Ammon's horn (tissue), 1 donor: ENCODE results near the gene RBKS.
"Not testable (repeated sequence)": the region's sequence is repeated elsewhere in the genome, so short reads cannot be mapped to it uniquely, and the experiment has no call there.

Experiments
- DNase-seq: peaks from one replicate; pipeline ENCODE4 v3.0.0-alpha.2; 2016; ENCODE audit warnings: low spot score

Gene RBKS

DNA sequence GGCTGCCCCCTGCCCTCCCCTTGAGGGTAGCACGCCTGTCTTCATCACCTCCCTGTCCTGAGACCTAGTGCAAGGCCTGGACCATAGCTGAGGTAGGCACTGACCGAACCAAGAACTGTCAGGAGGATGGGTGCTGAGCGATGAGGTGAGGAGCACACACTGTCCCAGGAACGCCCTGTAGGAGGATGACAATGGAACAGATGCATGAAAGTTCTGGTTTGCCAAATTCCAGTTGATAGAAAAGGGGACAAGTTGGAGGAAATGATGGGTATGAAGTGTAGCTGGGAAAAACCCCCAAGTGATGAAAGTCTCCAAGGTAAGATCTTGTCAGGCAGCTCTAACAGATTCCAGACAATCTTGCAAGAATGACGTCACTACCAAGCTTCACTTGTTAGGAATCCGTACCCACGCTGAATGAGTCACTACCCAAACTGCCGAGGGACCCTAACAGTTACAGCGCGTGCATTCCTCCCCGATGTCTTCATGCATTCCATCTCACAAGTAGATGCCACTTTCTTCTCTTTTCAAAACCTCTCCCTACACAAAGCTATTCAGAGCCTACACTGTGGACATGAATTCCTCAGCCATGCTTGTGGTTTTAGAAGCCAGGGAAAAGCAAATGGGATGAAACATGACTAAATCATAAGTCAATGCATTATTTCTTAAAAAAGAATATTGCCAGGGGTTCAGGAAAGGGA lies 91.1 kb downstream of the RBKS start:
- peak; percentile 68 for DNase-seq

DNA sequence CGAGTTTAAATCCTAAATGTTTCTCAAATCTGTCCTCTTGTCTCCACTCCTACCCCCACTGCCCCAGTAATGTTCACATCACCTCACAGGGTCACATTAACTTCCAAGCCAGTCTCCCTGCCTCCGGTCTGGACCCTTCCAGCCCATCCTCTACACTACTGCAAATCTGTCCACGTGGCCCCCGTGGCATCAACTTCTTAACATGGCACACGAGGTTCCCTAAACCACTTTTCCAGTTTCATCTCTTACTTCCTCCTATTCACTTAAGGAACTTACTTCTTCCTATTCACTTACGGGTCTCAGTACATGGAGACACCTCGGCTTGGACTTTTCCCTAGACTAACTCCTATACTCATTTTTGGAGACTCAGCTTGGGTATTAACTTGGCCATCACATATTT lies 91.7 kb downstream of the RBKS start:
- no peak for DNase-seq

DNA sequence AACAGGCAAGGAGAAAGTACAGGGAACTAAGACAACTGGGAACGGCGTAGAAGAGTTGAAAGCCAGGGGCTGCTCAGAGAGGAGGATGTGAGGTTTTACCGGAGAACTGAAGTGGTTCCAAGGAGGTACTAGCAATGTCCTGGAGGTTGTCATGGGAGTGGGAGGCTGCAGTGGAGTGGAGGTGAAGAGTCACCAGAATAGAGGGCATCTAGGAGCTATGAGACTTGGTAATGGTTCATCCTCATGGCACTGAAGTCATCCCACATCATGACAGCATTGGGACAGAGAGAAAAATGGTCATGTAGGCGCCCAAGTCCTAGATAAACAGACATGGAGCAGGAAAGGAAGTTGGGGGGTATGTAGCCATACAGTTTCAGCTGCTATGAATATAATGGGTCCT lies 92.3 kb downstream of the RBKS start:
- DNase-seq, result no peak

DNA sequence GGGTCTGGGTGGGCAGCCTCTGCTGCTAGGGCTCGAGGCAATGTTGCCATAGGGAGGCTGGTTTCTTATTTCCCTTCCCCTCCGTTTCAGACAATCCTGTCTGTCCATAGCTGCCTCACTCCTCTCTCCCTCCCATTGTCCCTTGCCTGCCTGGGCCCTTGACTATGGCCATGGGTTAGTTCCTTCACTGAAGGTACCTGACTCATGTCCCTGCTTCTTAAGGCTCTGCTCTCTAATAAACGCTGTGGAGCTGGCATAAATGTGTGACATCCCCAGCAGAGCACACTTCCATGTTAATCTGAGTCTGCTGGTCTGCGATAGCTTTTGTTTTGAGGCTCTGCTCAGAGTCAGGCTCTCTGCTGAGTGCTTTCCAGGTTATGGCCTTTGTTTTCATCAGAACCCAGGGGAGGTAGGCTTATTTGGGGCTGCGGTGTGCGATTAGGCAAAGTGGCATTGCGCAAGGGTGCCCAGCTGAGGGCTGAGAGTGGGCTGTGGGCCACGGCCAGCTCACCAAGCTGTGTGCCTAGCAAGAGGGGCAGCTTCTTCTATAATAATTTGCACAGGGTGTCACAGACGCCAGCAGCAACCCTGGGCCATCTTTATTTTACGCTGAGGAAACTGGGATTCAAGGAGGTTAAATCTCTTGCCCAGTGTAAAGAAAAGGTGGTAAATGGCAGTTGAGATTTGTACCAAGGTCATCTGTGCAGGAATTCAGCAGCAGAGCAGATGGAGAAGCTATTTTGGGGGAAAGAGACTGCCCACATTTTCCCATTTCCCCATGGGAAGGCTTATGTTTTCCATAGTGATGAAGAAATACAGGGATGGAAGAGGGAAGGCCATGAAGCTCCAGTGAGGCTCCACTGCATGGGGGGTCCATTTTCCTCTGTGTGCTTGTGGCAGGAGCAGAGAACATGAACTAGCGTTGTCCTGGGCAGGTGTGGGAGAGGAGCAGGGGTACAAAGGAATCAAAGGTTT lies 93.1 kb downstream of the RBKS start:
- no peak for DNase-seq

DNA sequence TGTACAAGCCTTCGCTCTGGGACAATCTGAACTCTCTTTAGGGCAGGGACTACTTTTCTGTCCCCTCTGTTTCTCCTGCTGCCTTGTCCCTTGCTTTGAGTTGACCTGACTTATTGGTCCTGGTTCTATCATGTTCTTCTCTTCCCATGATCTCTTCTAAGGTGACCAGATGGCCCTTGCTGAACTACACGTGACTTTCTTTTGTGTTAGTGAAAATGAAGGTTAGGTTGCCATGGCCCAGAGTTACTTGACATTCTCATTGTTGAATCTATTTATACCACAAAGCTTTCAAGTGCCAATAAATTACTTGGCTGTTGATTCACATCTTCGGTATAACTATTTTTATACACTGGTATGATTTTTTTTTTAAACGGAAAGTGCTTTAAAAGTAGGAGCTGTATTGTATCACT lies 94.3 kb downstream of the RBKS start:
- DNase-seq, result no peak

DNA sequence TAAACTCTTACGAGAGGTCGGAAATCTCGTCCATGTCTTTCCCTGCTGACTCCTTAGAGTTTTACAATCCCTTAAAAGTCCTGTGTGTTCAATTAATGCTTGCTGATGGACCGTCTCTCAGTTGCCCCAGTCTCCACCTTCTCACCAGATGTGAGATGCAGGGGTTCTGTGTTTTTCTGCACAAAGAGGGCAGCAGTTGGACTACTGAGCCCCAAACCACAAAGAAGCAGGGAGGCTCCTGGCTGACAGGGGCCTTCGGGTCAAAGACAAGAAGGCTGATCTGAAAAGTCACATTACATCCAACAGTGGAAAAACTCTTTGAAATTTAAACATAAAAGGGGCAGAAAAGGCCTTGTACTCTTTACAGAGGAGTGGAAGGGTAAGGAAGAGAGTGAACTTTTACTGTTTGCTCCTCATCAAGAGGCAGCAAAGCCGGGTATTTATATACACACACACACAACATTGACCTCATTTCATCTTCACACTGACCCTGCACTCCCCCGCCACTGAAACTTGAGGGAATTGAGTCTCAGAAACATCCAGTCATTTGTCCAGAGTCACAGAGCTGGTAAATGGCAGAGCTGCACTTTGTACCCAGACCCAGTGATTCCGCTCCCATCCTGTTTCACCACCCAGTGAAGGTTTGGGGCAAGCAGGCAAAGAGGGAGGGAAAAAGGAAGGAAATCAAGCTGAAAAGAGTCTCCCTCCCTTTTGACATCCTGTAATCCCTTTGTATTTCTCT lies 94.9 kb downstream of the RBKS start:
- no peak for DNase-seq

DNA sequence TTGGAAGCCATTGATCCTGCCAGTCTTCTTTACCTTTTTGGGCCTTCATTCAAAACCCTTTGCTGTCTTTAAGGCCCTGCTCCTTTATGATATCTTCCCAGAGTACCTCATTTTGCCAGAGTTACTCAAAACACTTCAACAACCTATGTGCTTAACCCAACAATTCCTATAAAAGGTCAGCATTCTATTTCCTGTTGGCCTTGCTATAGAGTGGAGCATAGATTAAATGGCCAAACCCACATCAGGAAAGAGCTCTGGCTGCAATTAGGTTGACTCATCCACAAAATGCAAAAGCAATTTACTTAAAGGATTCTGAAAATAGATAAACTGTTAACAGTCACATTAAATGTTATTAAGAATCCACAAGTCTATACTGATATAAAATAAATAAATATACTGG lies 97.4 kb downstream of the RBKS start:
- DNase-seq, result no peak

DNA sequence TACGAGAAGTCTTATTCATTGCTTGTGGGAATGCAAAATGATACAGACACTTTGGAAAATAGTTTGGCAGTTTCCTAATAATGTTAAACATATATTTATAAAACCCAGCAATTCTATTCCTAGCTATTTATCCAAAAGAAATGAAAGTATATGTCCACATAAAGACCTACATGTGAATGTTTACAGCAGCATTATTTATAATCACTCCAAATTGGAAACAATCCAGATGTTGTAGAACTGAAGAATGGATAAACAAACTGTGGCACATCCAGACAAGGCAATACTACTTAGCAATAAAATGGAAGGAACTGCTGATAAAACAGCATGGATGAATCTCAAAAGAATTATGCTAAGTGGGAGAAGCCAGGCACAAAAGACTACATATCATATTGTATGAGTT lies 99.4 kb downstream of the RBKS start:
- no peak for DNase-seq

DNA sequence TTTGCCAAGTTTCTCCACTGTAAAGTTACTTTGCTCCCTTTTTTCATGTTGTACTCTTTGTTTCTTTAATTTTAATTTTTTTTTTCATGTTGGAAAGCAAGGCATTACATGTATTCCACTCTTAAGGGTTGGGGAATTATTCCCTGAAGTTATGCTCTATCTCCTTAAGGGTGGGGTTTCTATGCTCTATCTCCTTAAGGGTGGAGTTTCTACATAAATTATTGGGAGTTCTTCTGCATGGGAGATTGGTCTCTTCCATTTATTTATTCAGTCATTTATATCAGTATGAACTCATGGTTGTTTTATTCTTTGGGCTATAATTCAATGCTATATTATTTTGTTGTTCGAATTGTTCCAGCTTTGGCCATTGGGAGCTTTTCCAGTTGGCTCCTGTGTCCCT lies 107.5 kb downstream of the RBKS start:
- DNase-seq, result no peak

DNA sequence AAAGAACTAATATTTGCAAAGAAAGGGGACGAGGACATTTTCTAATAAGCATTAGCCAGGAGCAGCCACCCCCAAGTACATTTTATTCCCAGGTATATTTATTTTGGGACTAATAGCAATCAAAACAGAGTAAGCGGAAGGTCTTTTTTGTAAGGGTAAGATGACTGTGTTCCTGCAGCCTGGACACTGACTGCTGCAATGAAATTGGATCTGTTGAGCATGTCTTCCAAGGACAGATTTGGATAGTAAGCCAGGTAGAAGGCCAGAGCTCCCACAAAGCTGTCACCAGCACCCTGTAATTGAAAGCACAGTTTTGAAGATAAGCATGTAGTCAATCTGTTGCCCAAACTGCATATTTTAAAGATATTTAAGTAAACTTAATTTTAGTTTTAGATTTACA lies 108.7 kb downstream of the RBKS start:
- no peak for DNase-seq

DNA sequence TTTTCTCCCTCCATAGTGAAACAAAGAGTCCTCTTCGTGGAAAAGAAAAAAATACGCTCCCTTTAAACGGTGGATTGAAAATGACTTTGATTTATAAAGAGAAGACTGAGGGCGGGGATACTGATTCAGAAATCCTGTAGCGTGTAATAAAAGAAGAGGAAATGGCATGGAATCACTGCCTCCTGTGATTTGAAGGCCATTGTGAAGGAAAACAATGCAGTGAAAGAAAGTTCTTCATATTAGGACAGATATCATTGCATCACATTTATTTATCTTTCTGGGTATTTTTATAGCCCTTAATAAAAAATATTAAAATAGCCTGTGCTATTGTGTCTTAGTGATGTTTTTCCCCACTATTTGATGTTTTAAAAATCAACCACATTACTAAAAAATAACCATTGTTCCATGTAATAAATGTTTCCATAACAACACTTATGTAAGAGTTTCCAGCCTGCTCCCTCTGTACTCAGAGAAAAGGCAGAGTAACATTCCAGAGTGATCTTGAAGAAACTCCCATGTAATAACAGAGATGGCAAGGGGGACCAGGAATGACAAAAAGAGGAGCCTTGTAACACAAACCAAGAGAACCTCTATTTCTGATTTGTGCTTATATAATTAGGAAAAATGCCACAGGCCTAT lies 110.7 kb downstream of the RBKS start:
- no peak for DNase-seq

DNA sequence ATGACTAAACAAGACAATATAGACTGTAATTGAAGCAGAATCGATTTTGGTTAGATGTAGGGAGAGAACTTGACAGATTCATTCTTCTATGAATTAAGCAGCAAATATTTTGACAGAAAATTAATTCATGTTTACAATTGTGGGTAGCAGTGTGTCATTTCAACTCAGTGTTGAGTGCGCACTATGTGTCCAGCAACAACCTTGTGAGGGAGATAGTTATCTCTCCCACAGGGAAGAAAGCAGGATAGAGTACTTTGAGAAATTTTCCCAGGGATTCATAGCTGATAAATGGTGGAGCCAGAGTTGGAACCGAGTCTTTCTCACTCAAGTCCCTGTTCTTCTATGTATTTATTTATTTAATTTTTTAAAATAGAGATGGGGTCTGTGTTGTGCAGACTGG lies 113.5 kb downstream of the RBKS start:
- no peak for DNase-seq

DNA sequence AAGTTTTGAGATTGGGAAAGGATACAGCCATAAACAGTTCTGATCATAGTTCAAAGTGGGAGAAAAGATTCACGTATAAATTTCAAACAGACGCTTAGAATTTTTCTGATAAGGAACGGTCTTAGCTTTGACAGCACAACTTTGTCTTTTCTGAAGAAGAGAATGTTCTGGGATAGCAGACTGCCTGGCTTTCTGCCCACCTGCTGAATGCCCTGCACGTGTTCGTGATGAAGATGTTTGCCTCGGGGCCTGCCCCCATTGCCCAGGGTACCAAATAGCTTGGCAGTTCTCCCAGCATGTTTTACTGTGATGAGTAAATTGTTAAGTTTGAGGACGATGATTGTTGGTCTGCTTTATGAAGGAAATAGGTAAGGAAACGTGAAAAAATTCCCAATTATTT lies 114.1 kb downstream of the RBKS start:
- DNase-seq, result no peak

DNA sequence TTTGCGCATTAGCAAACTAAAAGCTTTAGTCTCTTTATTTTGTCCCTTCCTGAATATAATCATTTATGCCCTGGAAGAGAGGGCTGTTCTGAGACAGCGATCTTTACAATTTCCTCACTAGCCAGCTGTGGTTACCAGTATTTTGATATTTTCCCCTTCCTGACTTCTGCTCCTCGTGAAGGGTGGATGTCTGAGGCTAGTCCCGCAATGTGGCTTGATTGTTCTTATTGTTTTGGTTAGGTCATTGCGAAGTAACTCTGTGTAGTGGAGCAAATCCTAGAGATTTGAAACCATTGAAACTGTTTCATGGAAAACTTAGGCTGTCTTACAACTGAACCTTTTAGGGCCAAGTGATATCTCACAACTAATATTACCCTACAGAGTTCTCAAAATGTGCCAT lies 116.2 kb downstream of the RBKS start:
- no peak for DNase-seq

DNA sequence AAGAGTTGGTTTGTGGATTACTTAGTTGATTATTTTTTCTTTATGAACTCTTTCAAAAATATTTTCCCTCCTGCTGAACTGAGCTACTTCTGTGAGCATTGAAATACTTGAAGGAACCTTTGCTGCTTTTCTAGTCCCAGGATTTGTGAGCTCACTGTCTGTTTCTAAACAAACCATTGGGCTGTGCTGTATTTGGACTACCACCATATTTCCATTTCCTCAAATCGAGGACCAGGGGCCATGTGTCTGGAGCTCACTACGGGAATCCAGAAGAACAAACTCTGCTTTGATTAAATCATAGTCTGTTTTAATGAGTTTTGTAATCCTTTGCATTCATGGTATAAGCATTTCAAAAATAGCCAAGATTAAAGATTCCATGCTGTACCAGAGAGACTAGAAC lies 117.4 kb downstream of the RBKS start:
- DNase-seq, result no peak

DNA sequence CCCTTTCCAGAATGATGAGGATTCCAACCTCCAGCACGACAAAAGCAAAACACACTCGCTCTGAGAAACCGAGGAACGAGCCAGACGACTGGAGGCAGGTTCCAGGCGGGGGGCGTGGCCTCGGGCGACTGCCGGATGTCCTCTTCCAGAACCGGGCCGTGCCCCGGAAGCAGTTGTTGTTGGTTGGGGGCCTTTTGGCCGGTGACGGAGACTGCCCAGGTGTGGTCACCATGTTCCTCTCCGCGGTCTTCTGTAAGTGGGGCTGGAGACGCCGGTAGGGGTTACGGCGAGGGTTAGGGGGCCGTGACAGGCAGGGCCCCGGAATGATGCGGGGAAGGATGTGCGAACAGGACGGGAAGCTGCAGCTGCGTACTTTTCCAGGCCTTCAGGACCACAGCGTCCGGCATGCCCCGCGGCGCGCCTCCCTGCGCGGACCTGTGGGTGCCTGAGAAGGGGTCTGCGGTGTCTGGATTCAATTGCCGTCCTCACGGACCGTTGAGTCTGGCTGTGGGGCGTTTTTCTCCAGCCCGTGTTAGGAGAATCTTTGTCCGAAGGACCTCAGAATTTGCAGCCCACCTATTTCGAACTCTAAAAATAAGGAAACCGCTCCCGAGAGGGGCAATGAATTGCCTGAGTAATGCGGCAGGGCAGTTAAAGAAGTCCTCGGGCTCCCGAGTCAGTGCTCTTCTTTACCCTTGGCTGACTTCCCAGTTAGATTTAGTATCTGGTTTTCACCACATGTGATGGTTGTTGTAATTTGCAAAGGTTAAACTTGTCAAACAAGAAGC lies 118.4 kb downstream of the RBKS start, which contains the start of gene MRPL33:
MRPL33 (plus strand) TSS at position 172 of the 788 bp plus-strand sequence; CDS start at position 231, 59 bp downstream.
- DNase-seq, result peak; percentile 93

DNA sequence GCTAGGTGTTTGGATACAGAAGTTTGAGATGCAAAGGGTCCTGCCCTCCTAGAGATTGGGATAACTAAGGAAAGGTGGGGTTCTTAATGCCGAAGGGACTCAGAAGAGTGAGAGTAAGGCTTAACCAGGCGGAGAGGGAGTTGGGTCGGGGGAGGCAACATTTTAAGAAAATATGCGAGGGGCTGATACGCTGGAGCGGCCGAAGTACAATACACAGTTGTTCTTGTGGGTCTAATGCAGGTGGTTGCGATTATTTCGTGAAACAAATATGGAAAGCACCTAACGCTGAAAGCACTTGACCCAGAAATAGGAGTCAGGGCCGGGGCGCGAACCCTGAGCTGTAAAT lies 119.0 kb downstream of the RBKS start:
- no peak for DNase-seq

DNA sequence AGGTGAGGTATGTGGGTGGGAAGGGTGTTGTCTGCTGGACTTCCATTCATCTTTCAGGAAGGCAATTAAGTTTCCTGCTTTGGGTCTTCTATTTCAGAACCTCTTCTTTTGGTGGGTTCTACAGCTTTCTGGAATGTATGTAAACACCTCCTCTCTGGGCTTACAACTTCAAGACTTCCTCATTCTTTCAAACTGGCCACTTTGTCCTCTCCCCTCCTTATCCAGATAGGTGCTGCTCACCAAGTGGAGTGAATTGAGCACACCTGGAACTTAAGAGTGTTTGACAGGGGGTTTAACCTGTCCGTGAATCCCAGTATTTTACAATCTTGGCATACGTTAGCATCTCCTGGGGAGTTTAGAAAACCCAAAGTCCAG lies 123.9 kb downstream of the RBKS start:
- DNase-seq, result no peak

DNA sequence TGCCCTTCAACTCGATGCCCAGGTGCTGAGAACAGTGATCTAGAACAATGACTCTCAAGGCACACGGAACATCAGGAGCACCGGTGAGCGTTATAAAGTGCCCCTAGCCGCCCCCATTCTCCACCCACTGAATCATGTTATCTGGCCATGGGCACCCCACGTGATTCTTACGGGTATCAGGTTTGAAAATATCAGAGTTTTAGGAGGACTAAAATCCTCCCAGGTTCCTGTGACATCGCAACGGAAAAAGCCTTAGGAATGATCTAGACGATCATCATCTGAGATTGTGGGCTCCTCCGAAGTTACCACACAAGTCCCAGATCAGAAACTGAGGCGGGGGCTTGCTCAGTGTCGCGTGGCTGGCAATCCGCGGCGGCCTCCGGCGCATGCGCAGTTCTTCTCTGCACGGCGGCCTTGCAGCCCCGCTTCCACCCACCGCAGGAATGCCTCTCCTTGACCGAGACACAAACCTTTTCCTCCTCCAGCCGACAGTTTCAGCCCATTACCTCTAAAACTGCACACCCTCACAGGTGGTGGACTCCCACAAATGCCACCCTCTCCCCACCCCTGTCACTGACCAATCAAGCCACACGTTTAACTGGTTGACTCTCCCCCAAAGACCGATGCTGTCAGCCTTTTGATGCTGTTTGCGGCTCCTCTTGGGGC lies 124.4 kb downstream of the RBKS start:
- no peak for DNase-seq

DNA sequence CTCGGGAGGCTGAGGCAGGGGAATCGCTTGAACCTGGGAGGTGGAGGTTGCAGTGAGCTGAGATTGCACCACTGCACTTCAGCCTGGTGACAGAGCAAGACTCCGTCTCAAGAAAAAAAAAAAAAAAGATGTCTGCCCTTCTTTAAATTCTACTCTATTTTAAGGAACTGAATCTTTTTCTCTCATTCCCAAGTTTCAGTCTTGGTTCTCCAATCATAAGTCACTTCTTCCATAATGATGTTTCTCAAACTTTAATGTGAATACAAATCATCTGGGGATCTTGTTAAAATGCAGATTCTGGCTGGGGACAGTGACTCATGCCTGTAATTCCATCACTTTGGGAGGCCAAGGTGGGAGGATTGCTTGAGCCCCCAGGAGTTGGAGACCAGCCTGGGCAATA lies 125.7 kb downstream of the RBKS start:
- not testable (repeated sequence) for DNase-seq

DNA sequence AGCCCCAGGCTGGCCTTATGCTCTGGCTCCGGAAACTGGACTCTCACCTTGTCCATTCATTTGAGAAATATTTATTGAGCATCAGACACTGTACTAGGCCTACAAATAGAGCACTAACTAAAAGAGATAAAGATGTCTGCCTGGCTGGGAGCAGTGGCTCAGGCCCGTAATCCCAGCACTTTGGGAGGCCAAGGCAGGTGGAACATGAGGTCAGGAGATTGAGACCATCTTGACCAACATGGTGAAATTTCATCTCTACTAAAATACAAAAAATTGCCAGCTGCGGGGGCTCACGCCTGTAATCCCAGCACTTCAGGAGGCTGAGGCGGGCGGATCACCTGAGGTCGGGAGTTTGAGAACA lies 126.3 kb downstream of the RBKS start:
- DNase-seq, result no peak
